BLaER1 treated with 17β-estradiol and CSF1 and Interleukin-3, amounts not matched to agents 10 nM and 100 nM (cell line): ENCODE data around the gene CEP135.

Experiments used
- H3K27ac ChIP-seq, 11 experiments: shearing (Covaris generic); formaldehyde crosslinking; 2 replicates each; pipeline ENCODE4 v1.8.1; 2022
- H3K27me3 ChIP-seq, 11 experiments: shearing (Covaris generic); formaldehyde crosslinking; 2 replicates each; pipeline ENCODE4 v1.8.1; 2022
- H3K36me3 ChIP-seq, 11 experiments: shearing (Covaris generic); formaldehyde crosslinking; 2 replicates each; pipeline ENCODE4 v1.8.1; 2022
- H3K4me1 ChIP-seq, 10 experiments: shearing (Covaris generic); formaldehyde crosslinking; 2 replicates each; pipeline ENCODE4 v1.8.1; 2022
- H3K4me2 ChIP-seq, 11 experiments: shearing (Covaris generic); formaldehyde crosslinking; 2 replicates each; pipeline ENCODE4 v1.8.1; 2022
- H3K4me3 ChIP-seq, 10 experiments: shearing (Covaris generic); formaldehyde crosslinking; 2 replicates each; pipeline ENCODE4 v1.8.1; 2022
- H3K9ac ChIP-seq, 11 experiments: shearing (Covaris generic); formaldehyde crosslinking; 2 replicates each; pipeline ENCODE4 v1.8.1; 2022
- H3K9me3 ChIP-seq, 11 experiments: shearing (Covaris generic); formaldehyde crosslinking; replicated peaks in 1 of 11; 2 replicates each; pipeline ENCODE4 v1.8.1; 2022
- H4K20me1 ChIP-seq, 11 experiments: shearing (Covaris generic); formaldehyde crosslinking; 2 replicates each; pipeline ENCODE4 v1.8.1; 2022
- Cebpa-rat ChIP-seq, 11 experiments: shearing (Covaris generic); IDR thresholded peaks; 2 replicates each; pipeline ENCODE4 v1.8.1; 2022

The CEP135 gene

GRCh38 chr4:55979562-55979961 is 30.8 kb downstream of the CEP135 start:
- H3K36me3 ChIP-seq: peaks cover 71 to 99% (median 87%) of the 10 kb centered on the region in 11 experiments
- no peak overlapping the region for H3K27ac ChIP-seq
- no peaks in the 10 kb centered on the region for H4K20me1 ChIP-seq
- H3K9me3 ChIP-seq: no peaks in the 10 kb centered on the region
- no peak overlapping the region for H3K9ac ChIP-seq
- no peaks in the 10 kb centered on the region for H3K4me1 ChIP-seq
- no peak overlapping the region for H3K4me3 ChIP-seq
- H3K27me3 ChIP-seq: no peaks in the 10 kb centered on the region
- no peak for TF ChIP-seq Cebpa-rat (IDR thresholded peaks at IDR 0.05)
- no peak overlapping the region for H3K4me2 ChIP-seq

- Histone ChIP-seq H3K27me3 (no peaks in the 10 kb centered on the region), H3K36me3 (peaks cover 70 to 99% (median 88%) of the 10 kb centered on the region in 11 experiments), H3K4me3 (no peak overlapping the region), H3K4me2 (no peak overlapping the region), H3K27ac (no peak overlapping the region), H4K20me1 (no peaks in the 10 kb centered on the region), H3K9me3 (no peaks in the 10 kb centered on the region), H3K9ac (no peak overlapping the region), H3K4me1 (no peaks in the 10 kb centered on the region)
- TF ChIP-seq Cebpa-rat (IDR thresholded peaks at IDR 0.05): no peak
Observed at GRCh38 chr4:55980725-55981124, 32.0 kb downstream of the CEP135 start.

DNA sequence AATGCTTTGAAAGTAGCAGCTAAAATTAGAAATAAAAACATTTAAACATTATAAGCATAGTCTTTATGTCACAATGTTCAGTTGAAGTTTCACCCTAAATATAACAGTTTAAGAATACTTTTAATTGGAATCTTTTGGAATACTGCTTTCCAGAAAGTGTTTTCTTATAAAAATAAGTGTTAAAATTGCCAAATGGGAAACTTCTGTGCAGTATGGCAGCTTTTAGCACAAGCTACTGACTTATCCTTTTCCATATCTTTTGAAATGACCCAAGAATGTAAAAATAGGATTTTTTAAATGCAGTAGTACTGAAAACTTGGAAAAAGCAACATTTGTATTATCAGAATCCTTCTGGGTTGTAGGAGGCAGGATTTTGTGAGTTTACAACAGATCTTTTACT is 34.2 kb downstream of the CEP135 start:
- no peaks in the 10 kb centered on the region for H3K4me1 ChIP-seq

DNA sequence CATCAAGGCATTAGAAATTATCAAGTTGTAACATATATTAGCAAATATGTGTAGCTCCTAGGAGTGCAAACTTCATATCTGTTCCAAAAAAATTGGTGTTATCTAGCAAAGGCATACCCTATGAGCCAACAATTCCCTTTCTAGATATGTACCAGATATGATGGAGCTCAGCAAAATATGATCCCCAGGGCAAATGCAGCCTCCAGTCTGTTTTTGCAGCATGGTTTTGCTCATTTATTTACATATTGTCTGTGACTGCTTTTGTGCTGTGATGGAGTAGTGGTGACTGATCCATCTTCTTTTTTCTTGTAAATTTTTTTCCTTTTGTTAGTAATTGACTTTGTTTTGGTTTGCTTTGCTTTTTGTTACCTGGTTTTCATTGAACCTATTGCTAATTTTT is 41.0 kb downstream of the CEP135 start:
- no peaks in the 10 kb centered on the region for H3K27me3 ChIP-seq
- H3K36me3 ChIP-seq: peaks cover 55 to 94% (median 81%) of the 10 kb centered on the region in 11 experiments
- H3K9ac ChIP-seq: no peak overlapping the region
- H3K9me3 ChIP-seq: no peaks in the 10 kb centered on the region
- no peak overlapping the region for H3K4me3 ChIP-seq
- H3K4me1 ChIP-seq: peaks cover 0 to 26% (median 0%) of the 10 kb centered on the region in 10 experiments; a peak in 3 of 20 replicates
- no peak for TF ChIP-seq Cebpa-rat (IDR thresholded peaks at IDR 0.05)
- no peaks in the 10 kb centered on the region for H4K20me1 ChIP-seq
- no peak overlapping the region for H3K4me2 ChIP-seq
- no peak overlapping the region for H3K27ac ChIP-seq

More for the DNA sequence above, 34.2 kb downstream of the CEP135 start:
- no peak overlapping the region for H3K27ac ChIP-seq
- H3K9me3 ChIP-seq: no peaks in the 10 kb centered on the region
- H3K9ac ChIP-seq: no peak overlapping the region
- H3K4me2 ChIP-seq: no peak overlapping the region
- no peak for TF ChIP-seq Cebpa-rat (IDR thresholded peaks at IDR 0.05)
- H4K20me1 ChIP-seq: no peaks in the 10 kb centered on the region
- H3K36me3 ChIP-seq: peaks cover 76 to 99% (median 89%) of the 10 kb centered on the region in 11 experiments
- no peaks in the 10 kb centered on the region for H3K27me3 ChIP-seq
- no peak overlapping the region for H3K4me3 ChIP-seq

GRCh38 chr4:55993994-55994663 is 45.4 kb downstream of the CEP135 start:
- no peak overlapping the region for H3K4me3 ChIP-seq
- H4K20me1 ChIP-seq: no peaks in the 10 kb centered on the region
- H3K4me2 ChIP-seq: peak overlapping the region in 1 of 11 experiments; percentile 33; a peak in 1 of 22 replicates
- no peaks in the 10 kb centered on the region for H3K9me3 ChIP-seq
- H3K9ac ChIP-seq: no peak overlapping the region
- H3K27ac ChIP-seq: no peak overlapping the region
- TF ChIP-seq Cebpa-rat (IDR thresholded peaks at IDR 0.05): no peak
- H3K36me3 ChIP-seq: peaks cover 51 to 95% (median 86%) of the 10 kb centered on the region in 11 experiments
- H3K27me3 ChIP-seq: no peaks in the 10 kb centered on the region
- H3K4me1 ChIP-seq: peaks cover 0 to 26% (median 0%) of the 10 kb centered on the region in 10 experiments; a peak in 3 of 20 replicates

DNA sequence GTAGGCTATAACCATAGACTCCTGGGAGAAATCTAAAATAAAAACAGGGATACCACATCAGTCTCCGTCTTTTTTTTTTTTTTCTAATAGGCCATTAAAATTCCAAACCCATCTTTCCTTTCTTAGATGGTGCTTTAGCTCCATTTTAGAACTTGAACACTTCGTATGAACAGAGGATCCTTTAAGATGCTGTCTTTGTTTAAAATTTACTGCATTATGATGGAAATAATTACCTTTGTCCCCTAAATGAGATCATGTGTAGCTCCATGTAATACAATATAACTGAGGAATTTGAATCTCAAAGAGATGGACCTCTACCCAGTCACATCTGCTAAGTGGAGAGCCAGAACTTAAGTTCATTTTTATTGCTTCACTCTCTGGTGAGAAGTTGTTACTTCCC is 47.9 kb downstream of the CEP135 start:
- H3K4me1 ChIP-seq: peaks cover 0 to 17% (median 0%) of the 10 kb centered on the region in 10 experiments; a peak in 3 of 20 replicates
- H3K27ac ChIP-seq: no peak overlapping the region
- H3K9ac ChIP-seq: no peak overlapping the region
- no peaks in the 10 kb centered on the region for H4K20me1 ChIP-seq
- H3K4me3 ChIP-seq: no peak overlapping the region
- no peaks in the 10 kb centered on the region for H3K27me3 ChIP-seq
- H3K9me3 ChIP-seq: peaks cover 0 to 9% (median 0%) of the 10 kb centered on the region in 11 experiments; a peak in 2 of 22 replicates
- H3K4me2 ChIP-seq: no peak overlapping the region
- H3K36me3 ChIP-seq: peaks cover 67 to 100% (median 96%) of the 10 kb centered on the region in 11 experiments
- no peak for TF ChIP-seq Cebpa-rat (IDR thresholded peaks at IDR 0.05)

- Histone ChIP-seq H3K27ac (no peak overlapping the region), H3K4me3 (no peak overlapping the region), H3K36me3 (peaks cover 81 to 100% (median 98%) of the 10 kb centered on the region in 11 experiments), H3K9ac (no peak overlapping the region), H3K4me1 (peaks cover 0 to 19% (median 6%) of the 10 kb centered on the region in 10 experiments; a peak in 8 of 20 replicates), H3K27me3 (no peaks in the 10 kb centered on the region), H3K9me3 (peaks cover 8 to 29% (median 19%) of the 10 kb centered on the region in 11 experiments; a peak in 14 of 22 replicates), H4K20me1 (no peaks in the 10 kb centered on the region), H3K4me2 (no peak overlapping the region)
- no peak for TF ChIP-seq Cebpa-rat (IDR thresholded peaks at IDR 0.05)
Observed at GRCh38 chr4:56003606-56004005, 54.9 kb downstream of the CEP135 start.

DNA sequence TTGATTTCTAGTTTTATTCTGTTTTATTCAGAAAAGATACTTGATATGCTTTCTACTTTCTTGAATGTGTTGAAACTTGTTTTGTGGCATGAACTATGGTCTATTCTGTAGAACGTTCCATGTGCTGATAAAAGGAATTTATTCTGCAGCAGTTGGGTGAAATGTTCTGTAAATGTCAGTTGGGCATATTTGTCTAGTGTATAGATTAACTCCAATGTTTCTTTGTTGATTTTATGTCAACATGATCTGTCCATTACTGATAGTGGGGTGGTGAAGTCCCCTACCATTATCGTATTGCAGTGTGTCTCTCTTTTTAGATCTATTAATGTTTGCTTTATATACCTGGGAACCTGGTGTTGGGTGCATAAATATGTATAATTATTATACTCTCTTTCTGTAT is 55.5 kb downstream of the CEP135 start:
- H3K27ac ChIP-seq: no peak overlapping the region
- H3K4me1 ChIP-seq: peaks cover 0 to 19% (median 6%) of the 10 kb centered on the region in 10 experiments; a peak in 8 of 20 replicates
- no peaks in the 10 kb centered on the region for H4K20me1 ChIP-seq
- H3K9me3 ChIP-seq: peaks cover 8 to 29% (median 19%) of the 10 kb centered on the region in 11 experiments; a peak in 14 of 22 replicates
- H3K9ac ChIP-seq: no peak overlapping the region
- H3K4me2 ChIP-seq: no peak overlapping the region
- peaks cover 81 to 100% (median 99%) of the 10 kb centered on the region in 11 experiments for H3K36me3 ChIP-seq
- no peaks in the 10 kb centered on the region for H3K27me3 ChIP-seq
- no peak overlapping the region for H3K4me3 ChIP-seq
- no peak for TF ChIP-seq Cebpa-rat (IDR thresholded peaks at IDR 0.05)

DNA sequence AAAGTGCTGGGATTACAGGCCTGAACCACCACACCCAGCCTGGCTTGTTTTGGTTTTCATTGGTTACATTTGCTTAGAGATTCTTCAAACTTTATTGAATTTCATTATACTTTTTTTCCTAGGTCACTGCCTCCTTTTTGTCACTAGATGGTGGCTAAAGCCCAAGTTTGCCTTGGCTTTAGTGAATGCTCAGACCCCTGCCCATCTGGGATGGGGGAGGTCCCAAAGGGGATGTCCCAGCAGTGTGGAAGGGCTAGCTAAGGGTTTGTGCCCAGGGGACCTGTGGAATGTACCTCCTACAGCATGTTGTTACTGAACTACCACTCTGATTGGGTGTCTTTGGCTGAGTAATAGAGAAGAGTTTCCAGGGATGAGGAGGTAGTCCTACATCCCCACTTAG is 58.4 kb downstream of the CEP135 start:
- no peak for TF ChIP-seq Cebpa-rat (IDR thresholded peaks at IDR 0.05)
- Histone ChIP-seq H3K9ac (no peak overlapping the region), H3K4me1 (peaks cover 0 to 19% (median 6%) of the 10 kb centered on the region in 10 experiments; a peak in 8 of 20 replicates)

More for the DNA sequence above, 58.4 kb downstream of the CEP135 start:
- Histone ChIP-seq H3K4me2 (no peak overlapping the region), H3K27me3 (no peaks in the 10 kb centered on the region), H3K36me3 (peaks cover 91 to 100% (median 99%) of the 10 kb centered on the region in 11 experiments), H3K27ac (no peak overlapping the region), H3K4me3 (no peak overlapping the region), H3K9me3 (peaks cover 6 to 23% (median 15%) of the 10 kb centered on the region in 11 experiments; a peak in 14 of 22 replicates), H4K20me1 (no peaks in the 10 kb centered on the region; a peak in 1 of 22 replicates)
